ENCODE results near the gene CORIN.
"Not testable (repeated sequence)": the region's sequence is repeated elsewhere in the genome, so short reads cannot be mapped to it uniquely, and the experiment has no call there.

CORIN gene

DNA sequence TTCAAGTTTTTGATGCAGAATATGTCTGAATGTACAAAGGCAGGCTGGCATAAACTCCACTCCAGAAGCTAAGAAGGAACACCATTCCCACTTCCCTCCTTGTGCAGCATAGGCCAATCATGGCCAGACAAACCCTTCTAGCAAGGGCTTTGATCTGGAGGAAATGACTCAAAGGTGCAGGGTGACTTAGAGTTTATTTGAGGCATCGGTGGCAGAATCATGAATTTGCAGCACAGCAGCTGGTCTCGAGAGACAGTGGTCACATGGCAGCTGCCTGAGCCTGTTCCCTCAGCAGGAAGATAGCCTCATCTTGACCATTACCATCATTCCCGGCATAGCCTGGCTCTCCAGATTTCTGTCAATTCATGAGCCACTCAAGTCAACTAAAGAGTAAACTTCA, 198.3 kb downstream of the CORIN start:
- no peak for DNase-seq

DNA sequence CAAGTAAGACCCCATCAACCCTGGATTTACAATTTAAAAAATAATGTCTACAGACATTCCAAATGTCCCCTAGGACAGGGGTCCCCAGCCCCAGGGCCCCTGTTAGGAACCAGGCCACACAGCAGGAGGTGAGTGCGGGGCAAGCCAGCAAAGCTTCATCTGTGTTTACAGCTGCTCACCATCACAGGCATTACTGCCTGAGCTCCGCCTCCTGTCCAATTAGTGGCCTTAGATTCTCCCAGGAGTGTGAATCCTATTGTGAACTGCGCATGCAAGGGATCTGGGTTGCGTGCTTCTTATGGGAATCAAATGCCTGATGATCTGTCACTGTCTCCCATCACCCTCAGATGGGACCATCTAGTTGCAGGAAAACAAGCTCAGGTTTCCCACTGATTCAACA, 206.7 kb downstream of the CORIN start:
- DNase-seq: no peak

DNA sequence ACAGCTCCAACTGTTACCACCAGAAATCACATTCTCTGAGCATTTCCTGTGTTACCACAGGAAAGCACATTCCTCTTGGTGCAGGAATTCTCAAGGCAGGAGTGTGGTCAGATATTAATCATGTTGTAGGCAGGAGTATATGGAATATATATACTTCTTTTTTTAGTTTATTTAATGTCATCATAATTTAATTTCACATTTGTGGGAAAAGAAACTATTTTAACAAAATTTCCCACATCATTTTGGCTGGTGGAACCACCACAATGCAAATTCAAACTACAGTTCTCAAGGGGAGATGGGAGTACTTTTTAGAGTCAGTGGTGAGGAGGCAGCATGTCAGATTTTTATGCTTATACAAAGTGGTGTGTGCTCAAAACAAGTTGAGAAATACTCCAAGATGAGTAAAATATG, 213.8 kb downstream of the CORIN start:
- no peak for DNase-seq

DNA sequence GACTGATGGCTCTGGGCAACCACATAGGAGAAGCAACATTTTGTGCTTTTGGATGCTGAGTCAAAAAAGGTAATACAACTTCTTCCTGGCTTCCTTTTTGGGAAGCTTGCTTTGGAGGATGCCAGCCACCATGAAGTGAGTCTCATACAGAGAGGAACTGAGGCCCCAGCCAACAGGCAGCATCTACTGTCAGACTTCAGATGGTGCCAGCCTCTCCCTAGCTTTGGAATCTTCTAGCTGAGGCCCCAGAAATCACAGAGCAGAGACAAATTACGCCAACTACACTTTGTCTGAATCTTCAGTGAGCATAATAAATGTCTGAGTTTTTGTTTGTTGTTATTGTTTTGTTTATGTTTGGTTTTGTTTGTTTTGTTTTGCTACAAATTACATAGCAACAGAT, 216.7 kb downstream of the CORIN start:
- DNase-seq: no peak

DNA sequence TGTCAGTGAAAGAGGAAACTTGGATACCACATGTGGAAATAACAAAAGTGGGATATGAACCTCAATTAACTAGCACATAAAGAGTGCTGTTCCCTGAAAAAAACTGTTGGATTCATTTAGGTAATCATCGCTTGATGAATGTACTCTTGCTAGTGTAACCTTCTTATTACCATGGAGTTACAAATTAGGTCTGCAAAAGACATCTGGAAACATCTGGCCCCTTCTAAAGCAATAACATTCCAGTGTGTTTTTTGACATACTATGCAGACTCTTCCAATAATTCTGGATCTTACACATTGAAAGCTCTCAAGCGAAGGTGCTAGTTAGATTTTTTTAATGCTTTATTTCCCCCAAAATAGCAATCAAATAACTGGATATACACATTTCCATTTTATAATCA, 218.2 kb downstream of the CORIN start:
- DNase-seq: no peak

DNA sequence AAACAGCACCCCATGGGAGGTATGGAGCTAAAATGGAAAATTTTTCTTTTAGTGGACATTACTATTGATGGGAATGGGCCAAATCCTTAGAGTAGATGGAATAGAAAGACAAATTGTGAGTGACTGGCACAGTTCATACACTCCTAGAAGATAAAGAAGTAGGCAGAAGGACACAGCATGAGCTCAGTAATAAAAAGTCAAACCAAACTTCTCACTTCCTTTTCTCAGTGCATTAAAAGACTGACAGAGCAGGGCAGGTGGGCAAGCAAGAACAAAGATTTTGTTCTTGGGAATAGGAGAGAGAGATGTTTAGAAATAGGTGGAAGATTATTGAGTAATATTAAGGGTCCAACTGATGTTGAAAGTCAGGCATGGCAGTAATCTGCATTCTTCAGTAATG, 220.3 kb downstream of the CORIN start:
- DNase-seq: no peak

DNA sequence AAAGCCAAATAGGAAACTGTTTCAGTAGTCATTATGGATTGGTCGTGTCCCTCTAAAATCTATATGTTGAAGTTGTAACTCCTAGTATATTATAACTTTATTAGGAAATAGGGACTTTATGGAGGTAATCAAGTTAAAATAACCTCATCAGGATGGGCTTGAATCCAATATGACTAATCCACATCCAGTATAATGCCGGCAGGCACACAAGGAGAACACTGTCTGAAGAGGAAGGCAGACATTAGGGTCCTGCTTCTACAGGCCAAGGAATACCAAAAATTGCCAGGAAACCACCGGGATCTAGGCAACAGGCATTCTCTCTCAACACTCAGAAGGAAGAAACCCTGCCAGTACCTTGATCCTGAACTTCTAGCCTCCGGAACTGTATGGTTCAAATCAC, 222.5 kb downstream of the CORIN start:
- no peak for DNase-seq

DNA sequence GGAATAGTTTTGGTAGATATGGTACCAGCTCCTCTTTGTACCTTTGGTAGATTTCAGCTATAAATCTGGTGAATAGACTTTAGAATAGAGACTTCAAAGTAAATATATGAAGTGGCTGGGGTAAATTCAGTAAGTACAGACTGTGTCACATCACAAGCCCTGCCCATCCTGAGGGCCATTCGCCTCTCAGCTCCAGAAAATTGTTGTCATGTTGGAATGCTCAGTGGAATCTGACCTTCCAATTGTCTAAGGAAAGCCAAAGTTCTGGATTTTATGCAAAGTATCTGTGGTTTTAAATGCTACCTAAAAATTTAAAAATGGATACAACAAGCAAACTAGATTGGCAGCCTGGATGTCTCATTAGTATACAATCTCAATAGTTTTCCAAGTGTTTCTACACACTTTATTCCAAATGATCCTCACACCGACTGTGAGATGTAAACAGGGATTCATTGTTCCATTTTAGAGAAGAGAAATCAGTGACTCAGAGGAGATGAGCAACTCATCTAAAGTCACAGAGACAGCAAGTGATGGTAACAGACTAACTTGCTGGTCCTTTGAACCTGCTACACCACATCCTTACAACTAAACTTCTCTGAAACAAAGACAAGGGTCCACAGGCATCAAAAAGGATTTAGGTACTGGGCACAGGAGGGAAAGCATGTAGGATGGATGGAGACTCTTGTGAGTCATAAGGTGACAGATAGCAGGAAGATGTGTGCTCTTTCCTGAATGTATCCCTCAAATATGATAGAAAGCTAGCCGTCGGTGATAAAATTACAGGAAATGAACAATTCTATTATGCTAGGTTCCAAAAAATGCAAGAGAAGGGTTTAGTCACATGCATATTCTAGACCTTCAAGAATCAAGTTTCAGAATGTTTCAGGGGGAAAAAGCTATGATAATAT, 225.5 kb downstream of the CORIN start:
- no peak for DNase-seq

DNA sequence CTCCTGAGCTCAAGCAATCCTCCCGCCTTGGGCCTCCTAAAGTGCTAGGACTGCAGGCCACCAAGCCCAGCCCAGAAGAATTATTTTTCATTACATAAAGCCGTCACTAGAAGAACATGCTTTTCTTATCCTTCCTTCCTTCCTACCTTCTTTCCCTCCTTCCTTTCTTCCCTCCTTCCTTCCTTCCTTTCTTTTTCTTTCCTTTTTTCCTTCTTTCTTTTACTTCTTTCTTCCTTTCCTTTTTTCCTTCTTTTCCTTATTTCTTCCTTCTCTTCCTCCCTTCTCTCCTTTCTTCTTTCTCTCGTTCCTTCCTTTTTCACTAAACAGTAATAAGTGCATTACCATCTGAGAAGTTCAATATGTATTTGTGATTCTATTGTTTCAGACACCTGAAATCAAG, 231.4 kb downstream of the CORIN start:
- no peak for DNase-seq

DNA sequence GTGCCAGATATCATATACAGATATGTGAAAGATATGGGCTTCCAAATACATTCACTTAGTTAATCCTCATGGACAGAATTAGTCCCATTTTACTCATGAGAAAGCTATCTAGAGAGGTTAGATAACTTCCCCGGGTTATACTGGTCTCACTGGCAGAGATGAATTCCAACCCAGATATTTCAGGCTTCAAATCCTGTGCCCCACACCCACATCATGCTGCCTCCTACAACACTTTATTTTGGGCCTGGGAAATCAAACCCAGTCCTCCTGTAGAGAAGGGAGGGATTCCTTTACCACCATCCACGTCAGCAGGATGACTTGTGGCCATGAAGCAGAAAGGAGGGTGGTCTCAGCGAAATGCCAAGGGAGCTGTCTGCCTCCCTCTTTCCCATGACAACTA, 239.0 kb downstream of the CORIN start:
- no peak for DNase-seq

DNA sequence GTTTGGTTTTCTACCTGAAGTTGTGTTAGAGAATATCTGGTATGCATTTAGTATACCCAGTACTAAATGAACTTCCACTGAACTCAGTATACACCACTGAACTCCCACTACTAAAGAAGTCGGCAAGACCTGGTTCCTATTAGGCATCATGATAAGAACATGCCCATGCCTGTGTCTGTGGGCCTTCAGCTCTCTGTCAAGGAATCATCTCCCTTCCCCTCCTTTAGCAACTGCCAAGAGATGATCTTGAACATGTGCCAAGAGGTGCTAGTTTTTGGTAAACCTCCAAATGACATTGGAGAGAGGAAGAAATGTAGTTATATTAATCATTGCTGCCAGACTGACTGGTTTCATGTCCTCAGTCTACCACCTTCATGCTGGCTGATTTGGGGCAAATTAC, 239.5 kb downstream of the CORIN start:
- no peak for DNase-seq

DNA sequence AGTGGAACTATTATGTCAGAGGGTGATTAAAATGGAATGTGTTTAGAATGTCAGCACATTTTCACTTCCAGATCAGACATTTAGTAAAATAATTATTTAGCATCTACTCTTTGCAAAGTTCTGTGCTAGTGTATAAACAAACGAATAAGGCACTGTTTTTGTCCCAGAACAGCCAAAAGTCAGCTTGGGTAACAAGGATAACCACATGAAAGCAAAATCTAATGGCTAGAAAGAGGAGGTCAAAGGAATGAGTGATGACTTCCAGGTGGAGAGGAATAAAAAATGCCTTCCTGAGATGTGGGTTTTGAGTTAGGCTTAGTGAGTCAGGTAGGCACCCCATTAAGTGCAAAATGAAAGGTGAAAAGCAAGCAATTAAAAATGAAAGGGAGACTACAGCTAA, 240.2 kb downstream of the CORIN start:
- no peak for DNase-seq

DNA sequence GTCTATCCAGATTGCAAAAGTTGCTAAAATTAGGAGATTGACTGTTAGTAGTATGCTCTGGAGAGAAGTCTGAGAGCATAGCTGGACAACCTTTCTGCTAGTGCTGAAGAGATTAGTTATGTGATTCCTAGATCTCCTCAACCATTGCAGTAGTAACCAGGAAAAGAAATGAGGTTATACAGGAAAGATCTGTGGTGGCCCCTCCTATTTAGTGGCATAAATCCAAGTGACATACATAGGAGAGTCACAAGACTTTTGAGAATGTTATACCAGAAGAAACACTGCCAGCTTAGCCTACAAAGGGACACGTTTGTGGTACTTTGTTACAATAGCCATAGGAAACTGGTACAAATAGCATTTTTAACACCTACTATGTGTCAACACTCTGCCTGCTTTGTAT, 247.5 kb downstream of the CORIN start:
- DNase-seq: no peak

DNA sequence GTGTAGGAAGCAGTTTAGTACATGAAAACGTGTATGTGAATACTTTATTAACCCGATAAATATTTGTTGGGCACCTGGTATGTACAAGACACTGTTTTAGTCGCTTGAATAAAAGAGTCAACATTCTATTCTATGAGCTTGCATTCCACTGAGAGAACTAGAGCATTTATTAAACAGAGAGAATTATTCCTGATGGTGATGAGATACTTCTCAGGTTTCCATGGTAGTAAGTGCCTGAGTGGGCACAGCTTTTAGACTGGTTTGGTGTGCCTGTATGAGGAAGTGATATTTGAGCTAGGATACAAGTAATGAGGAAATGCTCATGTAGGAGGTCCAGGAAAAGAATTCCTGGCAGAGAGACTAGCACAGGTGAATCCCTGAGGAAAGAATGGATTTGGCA, 258.6 kb downstream of the CORIN start:
- DNase-seq: no peak

DNA sequence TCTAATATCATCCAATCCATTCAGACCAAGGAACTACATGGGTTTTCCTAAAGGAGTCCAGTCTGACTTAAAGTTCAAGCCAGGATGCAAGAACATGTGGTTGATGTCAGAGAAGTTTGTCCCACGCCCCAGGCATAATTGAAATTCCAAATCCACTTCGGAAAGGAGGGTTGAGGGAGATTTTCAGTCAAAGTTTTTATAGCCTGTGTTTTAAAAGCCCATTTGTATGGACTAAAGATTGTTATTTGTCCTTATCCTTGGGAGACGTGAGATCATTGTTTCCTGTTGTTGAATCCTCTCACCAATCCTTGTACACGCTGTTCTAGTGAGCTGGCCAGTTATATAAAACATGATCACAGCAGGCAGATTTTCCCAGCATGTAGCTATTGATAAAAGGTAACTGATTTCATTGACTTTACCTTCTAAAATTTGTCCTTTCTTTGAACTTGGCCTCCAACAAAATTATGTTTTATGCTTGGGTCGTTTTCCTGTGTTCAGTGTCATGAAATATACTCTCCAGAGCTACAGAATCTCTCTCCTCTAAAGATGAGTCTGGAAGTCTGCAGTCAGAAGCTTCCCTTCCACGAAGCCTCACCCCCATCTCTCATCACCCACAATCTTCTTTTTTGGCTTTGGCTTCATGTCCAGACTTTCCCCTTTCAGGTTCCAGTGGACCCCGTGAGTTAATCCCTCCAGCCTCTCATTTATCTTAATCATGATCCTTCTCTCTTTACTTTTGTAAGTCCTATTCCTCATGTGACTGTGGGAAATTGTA, 259.9 kb downstream of the CORIN start:
- no peak for DNase-seq

DNA sequence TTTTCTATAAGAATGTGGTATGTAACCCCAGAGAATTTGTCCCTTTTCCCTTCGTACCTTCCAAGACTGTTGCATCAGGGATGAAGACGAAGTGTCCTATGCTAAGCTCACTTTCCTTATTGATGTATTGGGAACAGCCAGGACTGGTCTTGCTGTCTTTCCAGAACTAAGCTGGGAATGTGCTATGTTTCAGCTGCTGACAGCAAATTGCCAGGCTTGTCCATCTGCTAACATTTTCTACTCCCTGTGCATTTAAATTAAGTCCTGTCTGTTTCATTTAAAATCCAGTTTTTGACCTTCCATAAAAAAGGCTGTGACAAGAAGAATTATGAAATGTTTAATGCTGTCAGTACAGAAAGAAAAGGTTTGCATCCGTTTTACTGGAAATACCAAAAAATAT, 264.9 kb downstream of the CORIN start:
- DNase-seq: no peak

DNA sequence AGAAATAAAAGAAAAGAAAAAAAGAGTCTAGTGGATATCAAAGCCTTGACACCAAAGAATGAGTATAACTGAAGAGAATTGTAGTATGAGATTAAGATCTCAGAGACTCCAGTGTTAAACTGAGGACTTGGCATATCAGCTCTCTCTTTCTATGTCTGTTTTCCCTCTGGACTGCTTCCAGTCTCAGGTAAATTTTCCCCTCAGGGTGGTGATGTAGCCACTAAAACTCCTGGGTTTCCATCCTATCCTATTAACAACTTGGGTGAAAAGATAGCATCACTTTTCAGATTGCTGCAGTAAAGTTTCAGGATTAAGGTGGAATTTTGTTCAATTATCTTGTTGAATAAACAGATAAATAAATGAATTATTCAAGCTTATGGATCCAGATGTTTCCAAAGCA, 267.1 kb downstream of the CORIN start:
- DNase-seq: no peak

DNA sequence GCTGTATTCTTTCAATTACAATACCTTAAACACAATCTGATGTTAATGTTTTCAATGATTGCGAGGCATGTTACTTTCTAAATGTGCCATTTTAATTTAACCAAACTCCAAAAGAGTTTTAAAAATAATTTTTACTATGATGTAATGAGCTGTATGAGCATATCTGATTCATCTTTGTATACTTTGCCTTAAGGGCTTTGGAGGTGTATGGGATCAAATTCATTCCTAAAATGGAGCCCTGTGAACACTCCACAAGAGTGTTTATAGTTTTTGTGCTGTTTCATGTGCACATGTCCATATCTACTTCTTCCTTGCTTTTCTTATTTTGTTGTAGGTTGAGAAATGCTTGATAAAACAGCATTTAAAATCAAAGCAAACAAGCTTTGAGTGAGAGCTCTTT, 270.4 kb downstream of the CORIN start:
- DNase-seq: no peak

DNA sequence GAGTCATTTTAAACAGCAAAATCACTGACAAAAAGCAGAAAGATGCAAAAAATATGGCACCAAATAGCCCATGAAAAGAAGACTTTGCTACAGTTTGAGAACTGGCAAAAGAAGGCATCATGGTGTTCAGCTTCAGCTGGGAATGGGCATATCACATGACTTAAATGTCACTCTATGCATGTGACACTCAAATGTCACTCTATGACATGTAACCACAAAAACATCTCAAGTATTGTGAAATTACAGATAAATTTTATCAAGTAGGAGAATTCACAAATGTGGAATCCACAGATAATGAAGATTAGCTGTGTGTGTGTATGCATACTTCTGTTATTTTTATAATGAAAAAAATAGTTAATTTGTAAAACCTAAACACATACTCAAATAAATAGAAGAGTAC, 270.9 kb downstream of the CORIN start:
- DNase-seq: no peak

DNA sequence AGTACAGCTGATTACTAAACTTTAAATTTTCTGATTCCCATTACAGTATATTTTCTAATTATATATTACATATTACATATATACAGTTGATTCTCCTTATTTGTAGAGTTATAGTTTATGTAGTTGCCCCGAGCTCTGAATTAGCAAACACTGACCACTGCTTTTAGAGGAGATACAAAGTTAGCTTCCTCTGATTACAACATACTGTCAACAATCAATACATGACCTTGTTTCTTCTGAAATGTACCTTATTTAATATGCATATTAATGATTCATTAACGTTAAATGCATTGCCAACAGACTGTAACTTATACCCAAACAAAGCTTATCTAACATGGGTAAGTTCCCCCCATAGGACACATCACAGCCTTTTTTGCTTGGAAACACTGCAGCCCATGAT, 271.3 kb downstream of the CORIN start:
- no peak for DNase-seq

DNA sequence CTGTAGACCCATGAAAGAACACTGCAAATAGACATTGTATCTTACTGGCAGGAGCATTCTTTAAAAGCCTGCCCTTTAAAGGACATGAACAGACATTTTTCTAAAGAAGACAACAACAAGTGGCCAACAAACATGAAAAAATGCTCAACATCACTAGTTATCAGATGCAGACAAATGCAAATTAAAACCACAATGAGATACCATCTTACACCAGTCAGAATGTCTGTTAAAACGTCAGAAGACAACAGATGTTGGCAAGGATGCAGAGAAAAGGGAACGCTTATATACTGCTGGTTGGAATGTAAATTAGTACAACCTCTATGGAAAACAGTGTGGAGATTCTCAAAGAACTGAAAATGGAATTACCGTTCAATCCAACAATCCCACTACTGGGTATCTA, 275.6 kb downstream of the CORIN start:
- no peak for DNase-seq

DNA sequence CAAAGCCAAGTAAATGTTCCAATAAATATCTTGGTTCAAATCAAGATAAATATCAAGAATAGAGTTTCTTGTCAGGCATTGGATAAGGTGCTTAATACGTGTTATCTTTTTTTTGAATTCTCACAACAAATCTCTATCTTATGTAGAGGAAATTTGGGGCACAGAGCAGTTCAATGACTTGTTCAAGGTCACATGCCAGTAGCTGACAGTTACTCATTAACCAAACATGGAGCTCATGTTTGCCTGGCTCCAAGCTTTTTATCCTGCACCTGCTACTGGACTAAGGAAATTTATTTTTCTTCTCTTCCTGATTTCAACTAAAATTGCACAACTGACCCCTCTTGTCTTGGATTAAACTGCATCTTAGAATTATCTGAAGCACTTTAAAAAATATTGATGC, 276.5 kb downstream of the CORIN start:
- DNase-seq: no peak

DNA sequence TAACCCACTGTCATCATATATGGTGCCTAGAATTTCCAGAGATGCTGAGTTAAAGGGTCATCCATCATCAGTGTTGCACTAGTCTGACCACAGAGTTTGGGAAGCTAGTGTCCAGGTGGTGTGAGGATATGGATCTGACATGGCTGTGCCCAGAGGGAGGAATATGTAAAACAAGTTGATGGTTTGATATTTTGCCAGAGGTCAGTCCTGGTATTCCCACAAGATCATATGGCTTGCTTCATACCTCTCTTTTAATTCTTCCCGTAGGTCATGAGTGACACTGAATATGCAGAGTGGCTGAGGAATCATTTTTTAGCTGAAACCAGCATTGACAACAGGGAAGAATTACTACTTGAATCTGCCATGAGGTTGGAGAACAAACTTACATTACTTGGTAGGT, 277.2 kb downstream of the CORIN start:
- DNase-seq: no peak

DNA sequence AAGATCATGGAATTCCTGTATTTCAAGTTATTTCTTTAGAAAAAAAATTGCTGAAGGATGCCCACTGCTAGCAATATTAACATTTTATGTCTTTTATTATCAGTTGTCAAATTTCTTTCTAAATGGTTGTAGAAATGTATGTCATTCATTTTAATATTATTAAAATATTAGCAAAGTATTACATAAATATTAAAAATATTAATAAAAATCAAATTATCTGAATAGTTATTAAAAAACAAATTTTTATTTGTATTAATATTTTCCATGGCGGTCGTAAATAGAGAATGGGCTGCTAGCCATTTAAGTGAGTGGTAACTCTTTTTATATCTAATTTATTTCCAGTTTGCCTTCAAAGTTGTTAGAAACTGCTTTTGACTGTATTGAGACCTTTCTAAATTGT, 280.6 kb downstream of the CORIN start:
- no peak for DNase-seq

DNA sequence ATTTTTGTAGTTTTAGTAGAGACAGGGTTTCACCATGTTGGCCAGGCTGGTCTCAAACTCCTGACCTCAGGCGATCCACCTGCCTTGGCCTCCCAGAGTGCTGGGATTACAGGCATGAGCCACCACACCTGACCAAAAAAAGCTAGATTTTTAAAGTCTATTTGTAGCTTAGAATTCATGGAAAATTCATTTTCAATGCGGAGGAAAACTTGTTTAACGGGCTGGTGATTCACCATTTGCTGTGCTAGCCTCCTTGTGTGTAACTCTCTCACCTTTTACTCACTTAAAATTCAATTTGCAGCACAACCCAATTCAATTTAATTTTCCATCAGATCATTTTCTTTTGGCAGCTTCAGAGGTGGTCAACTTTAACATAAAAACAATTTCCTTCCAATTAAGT, 281.9 kb downstream of the CORIN start:
- DNase-seq: not testable (repeated sequence)
